ENCODE measurements around the gene SOX6. TPM values are rescaled to one million over a fixed set of nuclear protein-coding genes. Genes with fewer than 3 reads are reported as not detected.

The SOX6 gene
- polyA plus RNA-seq, 1 donor from 2014 or later = 2.2 TPM

- H3K27me3 ChIP-seq (ENCODE audit: insufficient read depth, low read depth, low read length) = no peaks in the 10 kb centered on the region
- TF ChIP-seq, protein P1, sequence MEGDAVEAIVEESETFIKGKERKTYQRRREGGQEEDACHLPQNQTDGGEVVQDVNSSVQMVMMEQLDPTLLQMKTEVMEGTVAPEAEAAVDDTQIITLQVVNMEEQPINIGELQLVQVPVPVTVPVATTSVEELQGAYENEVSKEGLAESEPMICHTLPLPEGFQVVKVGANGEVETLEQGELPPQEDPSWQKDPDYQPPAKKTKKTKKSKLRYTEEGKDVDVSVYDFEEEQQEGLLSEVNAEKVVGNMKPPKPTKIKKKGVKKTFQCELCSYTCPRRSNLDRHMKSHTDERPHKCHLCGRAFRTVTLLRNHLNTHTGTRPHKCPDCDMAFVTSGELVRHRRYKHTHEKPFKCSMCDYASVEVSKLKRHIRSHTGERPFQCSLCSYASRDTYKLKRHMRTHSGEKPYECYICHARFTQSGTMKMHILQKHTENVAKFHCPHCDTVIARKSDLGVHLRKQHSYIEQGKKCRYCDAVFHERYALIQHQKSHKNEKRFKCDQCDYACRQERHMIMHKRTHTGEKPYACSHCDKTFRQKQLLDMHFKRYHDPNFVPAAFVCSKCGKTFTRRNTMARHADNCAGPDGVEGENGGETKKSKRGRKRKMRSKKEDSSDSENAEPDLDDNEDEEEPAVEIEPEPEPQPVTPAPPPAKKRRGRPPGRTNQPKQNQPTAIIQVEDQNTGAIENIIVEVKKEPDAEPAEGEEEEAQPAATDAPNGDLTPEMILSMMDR (IDR thresholded peaks at IDR 0.05; ENCODE audit: poor library complexity, severe bottlenecking) = no peak
- TF ChIP-seq SMC3 (conservative IDR thresholded peaks at IDR 0.05; ENCODE audit: poor library complexity) (no peak), EZH2 (IDR thresholded peaks at IDR 0.05; ENCODE audit: borderline replicate concordance, insufficient read depth, low read length, poor library complexity, severe bottlenecking) (no peak), EP300 (conservative IDR thresholded peaks at IDR 0.05; ENCODE audit: poor library complexity, severe bottlenecking) (no peak), TAF1 (IDR thresholded peaks at IDR 0.05; ENCODE audit: low read depth) (no peak)
- H3K27ac ChIP-seq (ENCODE audit: low read length) = no peak overlapping the region
- H3K36me3 ChIP-seq (ENCODE audit: insufficient read depth, low read length) = no peaks in the 10 kb centered on the region
- H4K20me1 ChIP-seq (ENCODE audit: insufficient read depth) = no peaks in the 10 kb centered on the region
- H3K4me3 ChIP-seq (ENCODE audit: low read length) = no peak overlapping the region
- no peak overlapping the region for H2AFZ ChIP-seq (ENCODE audit: low read depth, low read length)
- H3K9me3 ChIP-seq (ENCODE audit: low read length) = no peaks in the 10 kb centered on the region
- H3K4me2 ChIP-seq (ENCODE audit: low read length) = no peak overlapping the region
- H3K9me2 ChIP-seq (ENCODE audit: insufficient read depth, low read length) = no peaks in the 10 kb centered on the region
- no peaks in the 10 kb centered on the region for H3K79me2 ChIP-seq (replicated peaks; ENCODE audit: insufficient read depth, low read length)
- no peaks in the 10 kb centered on the region for H3F3A ChIP-seq (ENCODE audit: insufficient read depth, low read length, poor library complexity, severe bottlenecking)
- H3K9ac ChIP-seq (ENCODE audit: low read length) = no peak overlapping the region
These were observed 47.5 kb upstream of the SOX6 start for GRCh38 chr11:16403851-16404250.

DNA sequence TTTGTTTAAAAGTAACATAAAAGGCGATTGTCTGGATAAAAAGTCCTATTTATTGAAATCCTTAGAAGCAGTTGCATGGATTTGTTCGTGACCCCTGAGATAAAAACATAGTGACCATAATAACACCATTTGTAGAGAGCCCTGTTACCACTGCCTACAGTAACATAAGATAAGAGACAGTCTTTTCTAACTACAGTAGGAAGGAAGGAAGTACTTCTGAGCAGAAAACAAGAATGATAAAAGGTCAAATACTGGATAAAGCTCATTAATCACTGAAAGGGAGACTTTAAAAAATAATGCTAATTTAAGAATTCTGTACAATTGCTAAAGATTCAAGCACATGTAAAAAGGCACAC is 47.1 kb upstream of the SOX6 start:
- Histone ChIP-seq H3K4me3 (ENCODE audit: low read length) (no peak overlapping the region), H3K27ac (ENCODE audit: low read length) (no peak overlapping the region), H3K4me2 (ENCODE audit: low read length) (no peak overlapping the region), H2AFZ (ENCODE audit: low read depth, low read length) (no peak overlapping the region), H3K9me2 (ENCODE audit: insufficient read depth, low read length) (no peaks in the 10 kb centered on the region), H3K79me2 (replicated peaks; ENCODE audit: insufficient read depth, low read length) (no peaks in the 10 kb centered on the region), H3K9ac (ENCODE audit: low read length) (no peak overlapping the region), H3K27me3 (ENCODE audit: insufficient read depth, low read depth, low read length) (no peaks in the 10 kb centered on the region), H4K20me1 (ENCODE audit: insufficient read depth) (no peaks in the 10 kb centered on the region), H3F3A (ENCODE audit: insufficient read depth, low read length, poor library complexity, severe bottlenecking) (no peaks in the 10 kb centered on the region), H3K9me3 (ENCODE audit: low read length) (no peaks in the 10 kb centered on the region), H3K36me3 (ENCODE audit: insufficient read depth, low read length) (no peaks in the 10 kb centered on the region)
- no peak for TF ChIP-seq POLR2AphosphoS5 (IDR thresholded peaks at IDR 0.05)
- no peak for TF ChIP-seq SMC3 (conservative IDR thresholded peaks at IDR 0.05; ENCODE audit: poor library complexity)
- no peak for TF ChIP-seq EZH2 (IDR thresholded peaks at IDR 0.05; ENCODE audit: borderline replicate concordance, insufficient read depth, low read length, poor library complexity, severe bottlenecking)
- no peak for TF ChIP-seq TAF1 (IDR thresholded peaks at IDR 0.05; ENCODE audit: low read depth)
- TF ChIP-seq, protein P2, sequence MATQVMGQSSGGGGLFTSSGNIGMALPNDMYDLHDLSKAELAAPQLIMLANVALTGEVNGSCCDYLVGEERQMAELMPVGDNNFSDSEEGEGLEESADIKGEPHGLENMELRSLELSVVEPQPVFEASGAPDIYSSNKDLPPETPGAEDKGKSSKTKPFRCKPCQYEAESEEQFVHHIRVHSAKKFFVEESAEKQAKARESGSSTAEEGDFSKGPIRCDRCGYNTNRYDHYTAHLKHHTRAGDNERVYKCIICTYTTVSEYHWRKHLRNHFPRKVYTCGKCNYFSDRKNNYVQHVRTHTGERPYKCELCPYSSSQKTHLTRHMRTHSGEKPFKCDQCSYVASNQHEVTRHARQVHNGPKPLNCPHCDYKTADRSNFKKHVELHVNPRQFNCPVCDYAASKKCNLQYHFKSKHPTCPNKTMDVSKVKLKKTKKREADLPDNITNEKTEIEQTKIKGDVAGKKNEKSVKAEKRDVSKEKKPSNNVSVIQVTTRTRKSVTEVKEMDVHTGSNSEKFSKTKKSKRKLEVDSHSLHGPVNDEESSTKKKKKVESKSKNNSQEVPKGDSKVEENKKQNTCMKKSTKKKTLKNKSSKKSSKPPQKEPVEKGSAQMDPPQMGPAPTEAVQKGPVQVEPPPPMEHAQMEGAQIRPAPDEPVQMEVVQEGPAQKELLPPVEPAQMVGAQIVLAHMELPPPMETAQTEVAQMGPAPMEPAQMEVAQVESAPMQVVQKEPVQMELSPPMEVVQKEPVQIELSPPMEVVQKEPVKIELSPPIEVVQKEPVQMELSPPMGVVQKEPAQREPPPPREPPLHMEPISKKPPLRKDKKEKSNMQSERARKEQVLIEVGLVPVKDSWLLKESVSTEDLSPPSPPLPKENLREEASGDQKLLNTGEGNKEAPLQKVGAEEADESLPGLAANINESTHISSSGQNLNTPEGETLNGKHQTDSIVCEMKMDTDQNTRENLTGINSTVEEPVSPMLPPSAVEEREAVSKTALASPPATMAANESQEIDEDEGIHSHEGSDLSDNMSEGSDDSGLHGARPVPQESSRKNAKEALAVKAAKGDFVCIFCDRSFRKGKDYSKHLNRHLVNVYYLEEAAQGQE (IDR thresholded peaks at IDR 0.05; ENCODE audit: borderline replicate concordance) = no peak
- no peak for TF ChIP-seq MXI1 (conservative IDR thresholded peaks at IDR 0.05; ENCODE audit: poor library complexity, severe bottlenecking)
- no peak for TF ChIP-seq EP300 (conservative IDR thresholded peaks at IDR 0.05; ENCODE audit: poor library complexity, severe bottlenecking)
- TF ChIP-seq, protein P1 (IDR thresholded peaks at IDR 0.05; ENCODE audit: poor library complexity, severe bottlenecking) = no peak
